Uterus (tissue), 4 donors: ENCODE data around the gene OR6C68. TPM values are rescaled to one million over a fixed set of nuclear protein-coding genes. Genes with fewer than 3 reads are reported as not detected.

Source experiments
- DNase-seq, 2 donors: peaks; one replicate each; pipeline ENCODE4 v3.0.0-alpha.2; 2019 to 2020
- H3K27ac ChIP-seq, 2 donors: fragments of 200-600 bp; sonication (generic); 1 replicate in 1 of 2; 2 replicates in 1 of 2; pipeline ENCODE4 v1.5.1; 2016 to 2018
- H3K27me3 ChIP-seq, 2 donors: fragments of 200-600 bp; sonication (generic); one replicate each; pipeline ENCODE4 v1.5.1; 2018 to 2019; ENCODE audit warnings: control low read depth in 1 of 2
- H3K36me3 ChIP-seq, 2 donors: fragments of 200-600 bp; sonication (generic); one replicate each; pipeline ENCODE4 v1.5.1; 2019; ENCODE audit warnings: control low read depth in 1 of 2
- H3K4me1 ChIP-seq, 2 donors: fragments of 200-600 bp; sonication (generic); one replicate each; pipeline ENCODE4 v1.5.1; 2018 to 2019; ENCODE audit warnings: control low read depth in 1 of 2
- H3K4me3 ChIP-seq, 2 donors: fragments of 200-600 bp; sonication (generic); 1 replicate in 1 of 2; 2 replicates in 1 of 2; pipeline ENCODE4 v1.5.1; 2018 to 2019; ENCODE audit warnings: mild to moderate bottlenecking in 1 of 2
- H3K9me3 ChIP-seq, 2 donors: fragments of 200-600 bp; sonication (generic); one replicate each; pipeline ENCODE4 v1.5.1; 2019; ENCODE audit warnings: control low read depth in 1 of 2
- POLR2A ChIP-seq, 2 donors: fragments of 450-650 bp; IDR thresholded peaks; one replicate each; pipeline ENCODE4 v1.6.1; 2016; ENCODE audit warnings: antibody characterized with exemption in 2 of 2, mild to moderate bottlenecking in 1 of 2, moderate library complexity in 1 of 2
- intact Hi-C: fragments of 100-400 bp; cut with DNase I; formaldehyde crosslinking; loops from one replicate; pipeline ENCODE4 v1.15.1; 2023; ENCODE audit warnings: low total_unique reads
- total RNA-seq, 4 donors: library from RNA; depleted of rRNA in 3 of 4; stranded (reverse); fragments of >200 nt in 3 of 4; gene quantifications; one replicate each; pipeline versions ENCODE4 v1.1.0 to v1.2.4, GENCODE V29; 2014 to 2023
- TF ChIP-seq, protein P1 (sequence below), 4 experiments: fragments of 200-600 bp in 2 of 4; fragments of 450-650 bp in 2 of 4; sonication (generic) in 2 of 4; IDR thresholded peaks; one replicate each; pipeline ENCODE4 v1.5.1; 2016 to 2019; ENCODE audit warnings: antibody characterized with exemption in 4 of 4, mild to moderate bottlenecking in 2 of 4, moderate library complexity in 1 of 4
- donor health status: DM: yes; HTN: yes; CAD: no.

OR6C68 gene
- total RNA-seq, 4 donors from 2014 or later: not detected

DNA sequence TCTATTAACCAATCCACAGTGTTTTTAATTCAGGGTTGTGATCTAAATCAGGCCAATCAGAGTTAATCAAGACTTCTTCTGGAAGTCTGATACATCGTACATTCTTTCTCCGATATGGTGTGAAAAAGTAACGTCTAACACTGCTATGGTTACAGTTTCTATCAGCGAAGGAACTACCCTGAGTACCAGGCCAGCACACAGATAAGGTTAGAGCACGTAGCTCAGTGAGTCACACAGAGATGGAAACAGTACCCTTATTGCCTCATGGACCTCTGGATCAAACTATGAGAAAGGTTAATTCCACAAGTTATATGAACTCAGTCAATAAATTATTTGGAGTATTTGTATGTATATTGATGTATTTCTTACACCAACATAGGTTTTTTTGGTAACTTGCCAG is 3.3 kb downstream of the OR6C68 start:
- H3K27me3 ChIP-seq: no peaks in the 10 kb centered on the region
- no peak overlapping the region for H3K27ac ChIP-seq
- no peak overlapping the region for H3K4me3 ChIP-seq
- intact Hi-C loops: no loop called here
- no peaks in the 10 kb centered on the region for H3K36me3 ChIP-seq
- DNase-seq: no peak
- H3K4me1 ChIP-seq: no peaks in the 10 kb centered on the region
- no peaks in the 10 kb centered on the region for H3K9me3 ChIP-seq
- TF ChIP-seq POLR2A (IDR thresholded peaks at IDR 0.05): no peak
- TF ChIP-seq, protein P1, sequence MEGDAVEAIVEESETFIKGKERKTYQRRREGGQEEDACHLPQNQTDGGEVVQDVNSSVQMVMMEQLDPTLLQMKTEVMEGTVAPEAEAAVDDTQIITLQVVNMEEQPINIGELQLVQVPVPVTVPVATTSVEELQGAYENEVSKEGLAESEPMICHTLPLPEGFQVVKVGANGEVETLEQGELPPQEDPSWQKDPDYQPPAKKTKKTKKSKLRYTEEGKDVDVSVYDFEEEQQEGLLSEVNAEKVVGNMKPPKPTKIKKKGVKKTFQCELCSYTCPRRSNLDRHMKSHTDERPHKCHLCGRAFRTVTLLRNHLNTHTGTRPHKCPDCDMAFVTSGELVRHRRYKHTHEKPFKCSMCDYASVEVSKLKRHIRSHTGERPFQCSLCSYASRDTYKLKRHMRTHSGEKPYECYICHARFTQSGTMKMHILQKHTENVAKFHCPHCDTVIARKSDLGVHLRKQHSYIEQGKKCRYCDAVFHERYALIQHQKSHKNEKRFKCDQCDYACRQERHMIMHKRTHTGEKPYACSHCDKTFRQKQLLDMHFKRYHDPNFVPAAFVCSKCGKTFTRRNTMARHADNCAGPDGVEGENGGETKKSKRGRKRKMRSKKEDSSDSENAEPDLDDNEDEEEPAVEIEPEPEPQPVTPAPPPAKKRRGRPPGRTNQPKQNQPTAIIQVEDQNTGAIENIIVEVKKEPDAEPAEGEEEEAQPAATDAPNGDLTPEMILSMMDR (IDR thresholded peaks at IDR 0.05): no peak

DNA sequence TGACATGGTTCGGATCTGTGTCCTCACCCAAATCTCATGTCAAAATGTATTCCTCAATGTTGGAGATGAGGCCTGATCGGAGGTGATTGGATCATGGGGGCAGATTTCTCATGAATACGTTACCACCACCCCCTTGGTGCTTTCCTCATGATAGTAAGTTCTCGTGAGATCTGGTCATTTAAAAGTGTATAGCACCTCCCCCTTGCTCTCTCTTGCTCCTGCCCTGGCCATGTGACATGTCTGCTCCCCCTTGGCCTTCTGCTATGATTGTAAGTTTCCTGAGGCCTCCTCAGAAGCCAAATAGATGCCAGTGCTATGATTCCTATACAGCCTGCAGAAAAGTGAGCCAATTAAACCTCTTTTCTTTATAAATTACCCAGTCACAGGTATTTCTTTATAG is 7.1 kb downstream of the OR6C68 start:
- Histone ChIP-seq H3K27ac (no peak overlapping the region), H3K36me3 (no peaks in the 10 kb centered on the region), H3K27me3 (no peaks in the 10 kb centered on the region), H3K4me3 (no peak overlapping the region), H3K9me3 (no peaks in the 10 kb centered on the region), H3K4me1 (no peaks in the 10 kb centered on the region)
- intact Hi-C loops: no loop called here
- TF ChIP-seq, protein P1 (IDR thresholded peaks at IDR 0.05): no peak
- no peak for TF ChIP-seq POLR2A (IDR thresholded peaks at IDR 0.05)
- no peak for DNase-seq

DNA sequence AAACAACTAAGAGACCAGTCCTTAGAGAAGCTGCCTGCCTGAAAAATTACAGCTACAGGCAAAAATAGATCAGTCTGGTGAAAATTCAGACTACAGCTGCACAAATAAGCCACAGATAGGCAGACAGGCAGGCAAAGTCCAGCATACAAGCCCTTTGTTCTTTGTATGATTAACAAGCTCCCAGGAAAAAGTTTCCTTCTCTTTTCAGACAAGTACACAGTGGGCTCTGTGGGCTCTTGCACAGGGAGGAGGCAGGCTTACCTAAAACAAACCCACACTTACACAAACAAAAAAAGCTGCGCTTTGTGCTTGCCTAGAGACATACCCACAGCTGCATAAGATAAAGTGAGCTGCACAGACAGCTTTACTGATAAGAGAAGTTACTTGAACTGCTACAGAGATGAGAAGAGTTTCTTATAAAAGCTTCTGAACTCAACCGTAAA is 7.7 kb downstream of the OR6C68 start:
- intact Hi-C loops: no loop called here
- Histone ChIP-seq H3K27ac (no peak overlapping the region), H3K36me3 (no peaks in the 10 kb centered on the region), H3K27me3 (no peaks in the 10 kb centered on the region), H3K4me1 (no peaks in the 10 kb centered on the region), H3K9me3 (no peaks in the 10 kb centered on the region), H3K4me3 (no peak overlapping the region)
- no peak for TF ChIP-seq POLR2A (IDR thresholded peaks at IDR 0.05)
- TF ChIP-seq, protein P1 (IDR thresholded peaks at IDR 0.05): no peak
- DNase-seq: no peak

DNA sequence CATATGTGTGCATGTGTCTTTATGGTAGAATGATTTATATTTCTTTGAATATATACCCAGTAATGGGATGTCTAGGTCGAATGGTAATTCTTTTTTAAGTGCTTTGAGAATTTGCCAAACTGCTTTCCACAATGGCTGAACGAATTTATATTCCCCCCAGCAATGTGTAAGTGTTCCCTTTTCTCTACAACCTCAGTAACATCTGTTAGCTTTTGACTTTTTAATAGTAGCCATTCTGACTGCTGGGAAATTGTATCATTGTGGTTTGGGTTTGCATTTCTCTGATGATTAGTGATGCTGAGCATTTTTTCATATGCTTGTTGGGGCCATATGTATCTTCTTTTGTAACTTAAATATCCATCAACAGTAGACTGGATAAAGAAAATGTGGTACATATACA is 9.4 kb downstream of the OR6C68 start:
- TF ChIP-seq POLR2A (IDR thresholded peaks at IDR 0.05): no peak
- TF ChIP-seq, protein P1 (IDR thresholded peaks at IDR 0.05): no peak
- H3K27ac ChIP-seq: no peak overlapping the region
- no peak overlapping the region for H3K4me3 ChIP-seq
- no peaks in the 10 kb centered on the region for H3K36me3 ChIP-seq
- no peaks in the 10 kb centered on the region for H3K27me3 ChIP-seq
- no peak for DNase-seq
- no peaks in the 10 kb centered on the region for H3K4me1 ChIP-seq
- H3K9me3 ChIP-seq: no peaks in the 10 kb centered on the region
- intact Hi-C loops: no loop called here

DNA sequence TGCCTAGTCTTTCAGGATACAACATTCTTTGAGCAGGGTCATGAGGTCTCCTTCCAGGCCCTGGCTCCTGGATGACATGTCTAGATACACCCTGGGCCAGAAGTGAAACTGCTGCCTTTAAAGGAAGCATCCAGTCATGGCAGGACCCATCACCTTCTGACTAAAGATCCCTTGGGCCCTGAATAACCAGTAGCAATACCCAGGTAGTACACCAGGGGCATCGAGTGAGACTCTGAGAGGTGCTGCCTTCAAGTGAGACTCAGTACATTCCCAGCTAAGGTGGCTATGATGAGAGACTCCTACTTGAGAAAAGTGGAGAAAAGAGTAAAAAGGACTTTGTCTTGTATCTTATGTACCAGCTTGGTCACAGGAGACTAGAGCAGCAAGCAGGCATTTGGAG is 23.5 kb downstream of the OR6C68 start:
- H3K4me1 ChIP-seq: no peaks in the 10 kb centered on the region
- intact Hi-C loops: no loop called here
- no peaks in the 10 kb centered on the region for H3K36me3 ChIP-seq
- H3K9me3 ChIP-seq: no peaks in the 10 kb centered on the region
- no peak overlapping the region for H3K4me3 ChIP-seq
- H3K27ac ChIP-seq: no peak overlapping the region
- no peak for DNase-seq
- TF ChIP-seq POLR2A (IDR thresholded peaks at IDR 0.05): no peak
- TF ChIP-seq, protein P1 (IDR thresholded peaks at IDR 0.05): no peak
- no peaks in the 10 kb centered on the region for H3K27me3 ChIP-seq
